ENCODE data around the gene TGM3. TPM values are rescaled to one million over a fixed set of nuclear protein-coding genes. Genes with fewer than 3 reads are reported as not detected.

The TGM3 gene
- total RNA-seq, 2 experiments from 2014 or later: not detected

GRCh38 chr20:2303673-2304072, 7.9 kb downstream of the TGM3 start:
- Mint-ChIP-seq H3K27me3 (peaks cover 7% of the 10 kb centered on the region), H3K36me3 (ENCODE audit: low read depth) (no peaks in the 10 kb centered on the region), H3K27ac (no peak overlapping the region), H3K9me3 (no peaks in the 10 kb centered on the region), H3K4me3 (no peak overlapping the region), H3K4me1 (no peaks in the 10 kb centered on the region)
- ChIA-PET POLR2A (no interaction called here), CTCF (interaction anchor here (0.6 kb wide), 1 partner anchor 227 kb away, joined by 3 read pairs; no protein-coding TSS in a partner anchor)
- no peak for DNase-seq

GRCh38 chr20:2304180-2304579, 8.4 kb downstream of the TGM3 start:
- H3K4me1 Mint-ChIP-seq: no peaks in the 10 kb centered on the region
- POLR2A ChIA-PET: no interaction called here

GRCh38 chr20:2305029-2305428, 9.2 kb downstream of the TGM3 start:
- no peak for DNase-seq
- H3K4me1 Mint-ChIP-seq: no peaks in the 10 kb centered on the region
- no peaks in the 10 kb centered on the region for H3K9me3 Mint-ChIP-seq
- no peaks in the 10 kb centered on the region for H3K36me3 Mint-ChIP-seq (ENCODE audit: low read depth)
- H3K27me3 Mint-ChIP-seq: peaks cover 7% of the 10 kb centered on the region
- H3K4me3 Mint-ChIP-seq: no peak overlapping the region
- POLR2A ChIA-PET: interaction anchor here (0.6 kb wide), 1 partner anchor 19 kb away, joined by 11 read pairs; no protein-coding TSS in a partner anchor
- CTCF ChIA-PET: interaction anchor here (1.1 to 2.2 kb wide), 2 partner anchors 10 to 13 kb away, joined by 4 to 5 read pairs; no protein-coding TSS in a partner anchor
- no peak overlapping the region for H3K27ac Mint-ChIP-seq

More at GRCh38 chr20:2304180-2304579, 8.4 kb downstream of the TGM3 start:
- CTCF ChIA-PET: interaction anchor here (1.1 kb wide), 1 partner anchor 12 kb away, joined by 4 read pairs; no protein-coding TSS in a partner anchor
- Mint-ChIP-seq H3K4me3 (no peak overlapping the region), H3K9me3 (no peaks in the 10 kb centered on the region), H3K27me3 (peaks cover 7% of the 10 kb centered on the region), H3K27ac (no peak overlapping the region), H3K36me3 (ENCODE audit: low read depth) (no peaks in the 10 kb centered on the region)
- DNase-seq: no peak

GRCh38 chr20:2305479-2305878, 9.7 kb downstream of the TGM3 start:
- H3K27me3 Mint-ChIP-seq: peaks cover 7% of the 10 kb centered on the region
- DNase-seq: no peak
- POLR2A ChIA-PET: no interaction called here
- CTCF ChIA-PET: interaction anchor here (2.2 kb wide), 1 partner anchor 9 kb away, joined by 5 read pairs; no protein-coding TSS in a partner anchor
- no peaks in the 10 kb centered on the region for H3K4me1 Mint-ChIP-seq
- no peak overlapping the region for H3K27ac Mint-ChIP-seq
- H3K4me3 Mint-ChIP-seq: no peak overlapping the region
- H3K9me3 Mint-ChIP-seq: no peaks in the 10 kb centered on the region
- H3K36me3 Mint-ChIP-seq (ENCODE audit: low read depth): no peaks in the 10 kb centered on the region

- CTCF ChIA-PET: interaction anchor here (2.2 kb wide), 1 partner anchor 9 kb away, joined by 5 read pairs; no protein-coding TSS in a partner anchor
- no peak overlapping the region for H3K27ac Mint-ChIP-seq
- H3K27me3 Mint-ChIP-seq: peaks cover 5% of the 10 kb centered on the region
- POLR2A ChIA-PET: no interaction called here
- no peak overlapping the region for H3K4me3 Mint-ChIP-seq
- no peak for DNase-seq
- H3K9me3 Mint-ChIP-seq: no peaks in the 10 kb centered on the region
- H3K4me1 Mint-ChIP-seq: no peaks in the 10 kb centered on the region
- no peaks in the 10 kb centered on the region for H3K36me3 Mint-ChIP-seq (ENCODE audit: low read depth)
Observed at GRCh38 chr20:2305946-2306345, 10.1 kb downstream of the TGM3 start.

GRCh38 chr20:2307136-2307535, 11.3 kb downstream of the TGM3 start:
- ChIA-PET POLR2A (no interaction called here), CTCF (interaction anchor here (1.0 kb wide), 1 partner anchor 9 kb away, joined by 4 read pairs; no protein-coding TSS in a partner anchor)
- Mint-ChIP-seq H3K4me1 (no peaks in the 10 kb centered on the region), H3K9me3 (no peaks in the 10 kb centered on the region), H3K27ac (no peak overlapping the region), H3K4me3 (no peak overlapping the region), H3K36me3 (ENCODE audit: low read depth) (no peaks in the 10 kb centered on the region), H3K27me3 (peaks cover 3% of the 10 kb centered on the region)
- no peak for DNase-seq

- Mint-ChIP-seq H3K9me3 (no peaks in the 10 kb centered on the region), H3K4me1 (no peaks in the 10 kb centered on the region), H3K27ac (no peak overlapping the region), H3K27me3 (peaks cover 3% of the 10 kb centered on the region), H3K4me3 (no peak overlapping the region), H3K36me3 (ENCODE audit: low read depth) (no peaks in the 10 kb centered on the region)
- CTCF ChIA-PET: no interaction called here
- DNase-seq: no peak
- POLR2A ChIA-PET: no interaction called here
Observed at GRCh38 chr20:2311329-2311728, 15.5 kb downstream of the TGM3 start.

- Mint-ChIP-seq H3K36me3 (ENCODE audit: low read depth) (no peaks in the 10 kb centered on the region), H3K9me3 (no peaks in the 10 kb centered on the region), H3K4me3 (no peak overlapping the region), H3K27ac (no peak overlapping the region), H3K27me3 (no peaks in the 10 kb centered on the region), H3K4me1 (no peaks in the 10 kb centered on the region)
- CTCF ChIA-PET: no interaction called here
- DNase-seq: no peak
- POLR2A ChIA-PET: no interaction called here
Observed at GRCh38 chr20:2312876-2313275, 17.1 kb downstream of the TGM3 start.

- Mint-ChIP-seq H3K27ac (no peak overlapping the region), H3K4me3 (no peak overlapping the region), H3K9me3 (no peaks in the 10 kb centered on the region), H3K4me1 (no peaks in the 10 kb centered on the region), H3K36me3 (ENCODE audit: low read depth) (no peaks in the 10 kb centered on the region), H3K27me3 (no peaks in the 10 kb centered on the region)
- ChIA-PET CTCF (no interaction called here), POLR2A (no interaction called here)
- DNase-seq: no peak
Observed at GRCh38 chr20:2313316-2313715, 17.5 kb downstream of the TGM3 start.

GRCh38 chr20:2314759-2315439, 19.1 kb downstream of the TGM3 start:
- Mint-ChIP-seq H3K27me3 (peaks cover 7% of the 10 kb centered on the region), H3K4me1 (no peaks in the 10 kb centered on the region), H3K9me3 (peaks cover 4% of the 10 kb centered on the region), H3K4me3 (no peak overlapping the region), H3K27ac (no peak overlapping the region), H3K36me3 (ENCODE audit: low read depth) (no peaks in the 10 kb centered on the region)
- no peak for DNase-seq
- POLR2A ChIA-PET: no interaction called here
- CTCF ChIA-PET: interaction anchor here (0.5 to 1.0 kb wide), 2 partner anchors 9 to 1516 kb away, joined by 4 to 5 read pairs; no protein-coding TSS in a partner anchor

- no peaks in the 10 kb centered on the region for H3K4me1 Mint-ChIP-seq
- H3K4me3 Mint-ChIP-seq: no peak overlapping the region
- DNase-seq: no peak
- no peaks in the 10 kb centered on the region for H3K36me3 Mint-ChIP-seq (ENCODE audit: low read depth)
- peaks cover 4% of the 10 kb centered on the region for H3K9me3 Mint-ChIP-seq
- H3K27me3 Mint-ChIP-seq: peaks cover 9% of the 10 kb centered on the region
- ChIA-PET CTCF (interaction anchor here (1.0 kb wide), 1 partner anchor 10 kb away, joined by 5 read pairs; no protein-coding TSS in a partner anchor), POLR2A (no interaction called here)
- no peak overlapping the region for H3K27ac Mint-ChIP-seq
Observed at GRCh38 chr20:2315440-2315778, 19.6 kb downstream of the TGM3 start.

GRCh38 chr20:2316847-2317495, 21.2 kb downstream of the TGM3 start:
- ChIA-PET POLR2A (no interaction called here), CTCF (no interaction called here)
- peaks cover 4% of the 10 kb centered on the region for H3K9me3 Mint-ChIP-seq
- peaks cover 14% of the 10 kb centered on the region for H3K27me3 Mint-ChIP-seq
- H3K4me3 Mint-ChIP-seq: no peak overlapping the region
- DNase-seq: no peak
- no peaks in the 10 kb centered on the region for H3K4me1 Mint-ChIP-seq
- H3K36me3 Mint-ChIP-seq (ENCODE audit: low read depth): no peaks in the 10 kb centered on the region
- H3K27ac Mint-ChIP-seq: no peak overlapping the region

- H3K36me3 Mint-ChIP-seq (ENCODE audit: low read depth): no peaks in the 10 kb centered on the region
- POLR2A ChIA-PET: no interaction called here
- CTCF ChIA-PET: interaction anchor here (0.6 kb wide), 1 partner anchor 23 kb away, joined by 3 read pairs; no protein-coding TSS in a partner anchor
- H3K27me3 Mint-ChIP-seq: peaks cover 30% of the 10 kb centered on the region
- H3K4me1 Mint-ChIP-seq: no peaks in the 10 kb centered on the region
- no peak for DNase-seq
- H3K27ac Mint-ChIP-seq: no peak overlapping the region
- H3K9me3 Mint-ChIP-seq: peaks cover 4% of the 10 kb centered on the region
- H3K4me3 Mint-ChIP-seq: no peak overlapping the region
Observed at GRCh38 chr20:2320813-2321658, 25.2 kb downstream of the TGM3 start.
